ENCODE data around the gene HSPH1.

The HSPH1 gene

DNA sequence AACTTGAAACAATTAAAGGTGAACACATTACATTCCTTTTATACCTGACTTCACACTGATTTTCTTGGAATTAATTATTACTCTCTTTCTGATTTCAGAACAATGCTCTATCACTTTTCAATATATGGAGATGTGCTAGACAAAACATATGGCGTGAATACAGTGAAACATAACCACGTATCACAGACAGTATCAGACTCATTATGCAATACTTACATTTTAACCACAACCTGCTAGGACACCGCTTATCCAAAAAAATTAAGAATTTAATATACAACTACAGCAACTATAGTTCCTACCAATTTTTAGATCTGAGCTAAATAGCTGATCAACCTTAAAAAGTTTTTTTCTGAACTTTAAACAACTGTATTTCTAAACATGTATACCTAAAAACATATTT is 9.9 kb downstream of the HSPH1 start:
- H3K4me3 ChIP-seq (ENCODE audit: low read length) = no peak overlapping the region
- H2AK5ac ChIP-seq (ENCODE audit: low read length) = no peak overlapping the region
- H4K8ac ChIP-seq (ENCODE audit: low read depth, low read length) = no peak overlapping the region
- H2BK5ac ChIP-seq (ENCODE audit: low read length) = no peak overlapping the region
- H3K18ac ChIP-seq (ENCODE audit: low read length) = no peak overlapping the region
- no peak overlapping the region for H3K27ac ChIP-seq (ENCODE audit: low read depth, low read length)
- H3K23ac ChIP-seq (ENCODE audit: low read length) = no peak overlapping the region
- H2BK15ac ChIP-seq (replicated peaks; ENCODE audit: low read depth) = no peak overlapping the region
- peaks cover 6% of the 10 kb centered on the region for H3K36me3 ChIP-seq (ENCODE audit: control insufficient read depth, insufficient read depth, low read length)
- no peaks in the 10 kb centered on the region for H3K27me3 ChIP-seq (ENCODE audit: insufficient read depth, low read length, poor library complexity)
- no peak overlapping the region for H3K9ac ChIP-seq (ENCODE audit: low read length)
- no peak for DNase-seq
- H3K4me2 ChIP-seq (ENCODE audit: low read length) = no peak overlapping the region
- no CpG with 5 or more reads among the region's 3 CpGs for WGBS (ENCODE audit: extremely low coverage, insufficient coverage, low lambda C conversion rate)
- no peak overlapping the region for H3K56ac ChIP-seq (ENCODE audit: low read length)
- no peak overlapping the region for H4K5ac ChIP-seq (ENCODE audit: low read length)
- H3K79me1 ChIP-seq (ENCODE audit: low read length) = no peaks in the 10 kb centered on the region
- no peak overlapping the region for H2BK120ac ChIP-seq (ENCODE audit: low read depth, low read length)
- H3K79me2 ChIP-seq (ENCODE audit: control insufficient read depth, insufficient read depth, low read length) = no peaks in the 10 kb centered on the region
- no peaks in the 10 kb centered on the region for H3K4me1 ChIP-seq (ENCODE audit: control insufficient read depth, low read depth, low read length)
- H3K4ac ChIP-seq (ENCODE audit: low read depth, low read length) = no peak overlapping the region

DNA sequence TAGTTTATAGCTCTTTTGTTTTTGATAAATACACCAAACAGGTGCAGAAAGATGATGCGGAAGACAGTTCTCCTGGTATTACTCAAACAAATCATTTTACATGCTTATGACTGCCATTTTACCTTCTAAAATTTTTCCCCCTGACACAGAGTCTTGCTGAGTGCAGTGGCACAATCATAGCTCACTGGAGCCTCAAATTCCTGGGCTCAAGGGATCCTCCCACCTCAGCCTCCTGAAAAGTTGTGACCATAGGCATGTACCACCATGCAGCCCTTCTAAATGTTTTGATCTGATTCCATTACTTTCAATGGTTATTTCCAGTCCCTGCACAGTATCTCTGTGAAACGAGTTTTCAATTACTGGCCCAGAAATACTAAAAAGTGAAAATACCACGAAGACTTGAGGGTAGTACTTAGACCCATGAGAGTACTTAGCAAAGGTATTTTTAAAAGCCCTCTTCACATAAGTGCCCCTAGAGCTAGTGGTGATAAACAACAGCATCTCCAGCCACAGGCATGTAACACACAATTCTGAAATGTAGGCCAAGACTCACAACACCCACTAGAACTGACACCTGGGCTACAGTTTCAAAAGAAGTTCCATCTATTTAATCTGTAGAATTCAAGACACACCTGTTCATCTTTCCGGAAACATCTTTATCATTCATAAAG is 11.3 kb downstream of the HSPH1 start:
- Histone ChIP-seq H3K4me3 (ENCODE audit: low read length) (no peak overlapping the region), H3K79me2 (ENCODE audit: control insufficient read depth, insufficient read depth, low read length) (no peaks in the 10 kb centered on the region), H3K4me1 (ENCODE audit: control insufficient read depth, low read depth, low read length) (no peaks in the 10 kb centered on the region), H3K23ac (ENCODE audit: low read length) (no peak overlapping the region), H3K27me3 (ENCODE audit: insufficient read depth, low read length, poor library complexity) (no peaks in the 10 kb centered on the region), H2BK5ac (ENCODE audit: low read length) (no peak overlapping the region), H3K79me1 (ENCODE audit: low read length) (no peaks in the 10 kb centered on the region), H3K9ac (ENCODE audit: low read length) (no peak overlapping the region), H2BK120ac (ENCODE audit: low read depth, low read length) (no peak overlapping the region), H2BK15ac (replicated peaks; ENCODE audit: low read depth) (no peak overlapping the region), H4K5ac (ENCODE audit: low read length) (no peak overlapping the region), H3K4ac (ENCODE audit: low read depth, low read length) (no peak overlapping the region), H3K36me3 (ENCODE audit: control insufficient read depth, insufficient read depth, low read length) (peaks cover 7% of the 10 kb centered on the region), H3K56ac (ENCODE audit: low read length) (no peak overlapping the region), H2AK5ac (ENCODE audit: low read length) (no peak overlapping the region), H3K4me2 (ENCODE audit: low read length) (no peak overlapping the region), H4K8ac (ENCODE audit: low read depth, low read length) (no peak overlapping the region), H3K18ac (ENCODE audit: low read length) (no peak overlapping the region), H3K27ac (ENCODE audit: low read depth, low read length) (no peak overlapping the region)
- no CpG with 5 or more reads among the region's 4 CpGs for WGBS (ENCODE audit: extremely low coverage, insufficient coverage, low lambda C conversion rate)
- DNase-seq = no peak

DNA sequence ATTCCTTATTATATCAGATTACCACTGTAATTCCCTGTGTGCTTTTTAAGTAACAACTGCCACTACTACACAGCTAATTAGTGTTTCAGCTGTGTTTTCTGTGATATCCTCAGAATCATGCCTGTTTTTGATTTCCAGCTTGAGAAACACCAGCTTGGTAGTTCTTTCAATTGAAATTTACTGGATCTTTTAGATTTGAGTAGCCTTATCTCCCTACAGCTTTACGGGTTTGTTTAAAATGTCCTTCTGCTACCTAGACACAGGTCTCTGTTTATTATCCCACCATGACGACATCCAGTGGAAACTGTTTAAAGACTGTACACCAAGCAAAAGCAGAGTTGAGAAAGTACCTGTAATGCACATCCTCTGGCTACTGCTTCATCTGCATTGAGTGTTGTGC is 12.1 kb downstream of the HSPH1 start:
- H3K18ac ChIP-seq (ENCODE audit: low read length) = no peak overlapping the region
- no peak overlapping the region for H2BK5ac ChIP-seq (ENCODE audit: low read length)
- no peaks in the 10 kb centered on the region for H3K79me1 ChIP-seq (ENCODE audit: low read length)
- no peak overlapping the region for H3K4ac ChIP-seq (ENCODE audit: low read depth, low read length)
- H4K5ac ChIP-seq (ENCODE audit: low read length) = no peak overlapping the region
- no peak overlapping the region for H3K23ac ChIP-seq (ENCODE audit: low read length)
- H2AK5ac ChIP-seq (ENCODE audit: low read length) = no peak overlapping the region
- H3K27ac ChIP-seq (ENCODE audit: low read depth, low read length) = no peak overlapping the region
- no peak overlapping the region for H3K4me3 ChIP-seq (ENCODE audit: low read length)
- H4K8ac ChIP-seq (ENCODE audit: low read depth, low read length) = no peak overlapping the region
- H3K36me3 ChIP-seq (ENCODE audit: control insufficient read depth, insufficient read depth, low read length) = peaks cover 8% of the 10 kb centered on the region
- H3K9ac ChIP-seq (ENCODE audit: low read length) = no peak overlapping the region
- no peak overlapping the region for H2BK15ac ChIP-seq (replicated peaks; ENCODE audit: low read depth)
- no peak overlapping the region for H3K56ac ChIP-seq (ENCODE audit: low read length)
- no peaks in the 10 kb centered on the region for H3K4me1 ChIP-seq (ENCODE audit: control insufficient read depth, low read depth, low read length)
- no peaks in the 10 kb centered on the region for H3K27me3 ChIP-seq (ENCODE audit: insufficient read depth, low read length, poor library complexity)
- no peak overlapping the region for H2BK120ac ChIP-seq (ENCODE audit: low read depth, low read length)
- DNase-seq = no peak
- H3K79me2 ChIP-seq (ENCODE audit: control insufficient read depth, insufficient read depth, low read length) = no peaks in the 10 kb centered on the region
- no peak overlapping the region for H3K4me2 ChIP-seq (ENCODE audit: low read length)
- WGBS (ENCODE audit: extremely low coverage, insufficient coverage, low lambda C conversion rate) = no CpG with 5 or more reads among the region's 2 CpGs

DNA sequence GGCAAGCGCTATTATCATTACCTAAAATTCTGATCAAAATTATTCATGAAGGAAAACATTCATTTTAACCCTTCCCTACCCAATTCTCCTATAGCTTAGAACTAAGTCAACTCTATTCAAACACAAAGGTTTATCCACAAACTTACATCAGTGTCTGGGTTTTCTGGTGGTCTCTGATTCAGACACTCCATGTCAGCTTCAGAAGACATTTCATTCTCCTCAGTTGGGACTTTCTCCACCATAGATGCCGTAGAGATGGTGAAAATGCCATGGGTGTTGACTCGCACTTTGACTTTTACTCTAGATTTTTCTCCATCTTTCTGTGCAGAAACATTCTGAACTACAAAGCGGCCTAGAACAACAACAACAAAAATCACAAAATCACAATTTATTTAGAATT is 16.3 kb downstream of the HSPH1 start:
- no peak overlapping the region for H2BK5ac ChIP-seq (ENCODE audit: low read length)
- no peak overlapping the region for H3K9ac ChIP-seq (ENCODE audit: low read length)
- no peak for DNase-seq
- no peak overlapping the region for H4K5ac ChIP-seq (ENCODE audit: low read length)
- 100% methylated on average over 1 of the region's 4 CpGs for WGBS (ENCODE audit: extremely low coverage, insufficient coverage, low lambda C conversion rate)
- no peaks in the 10 kb centered on the region for H3K27me3 ChIP-seq (ENCODE audit: insufficient read depth, low read length, poor library complexity)
- H3K79me1 ChIP-seq (ENCODE audit: low read length) = peaks cover 5% of the 10 kb centered on the region
- H3K27ac ChIP-seq (ENCODE audit: low read depth, low read length) = no peak overlapping the region
- no peak overlapping the region for H2AK5ac ChIP-seq (ENCODE audit: low read length)
- no peak overlapping the region for H3K4me3 ChIP-seq (ENCODE audit: low read length)
- H2BK15ac ChIP-seq (replicated peaks; ENCODE audit: low read depth) = no peak overlapping the region
- H3K56ac ChIP-seq (ENCODE audit: low read length) = no peak overlapping the region
- no peak overlapping the region for H2BK120ac ChIP-seq (ENCODE audit: low read depth, low read length)
- no peak overlapping the region for H3K18ac ChIP-seq (ENCODE audit: low read length)
- no peaks in the 10 kb centered on the region for H3K4me1 ChIP-seq (ENCODE audit: control insufficient read depth, low read depth, low read length)
- no peak overlapping the region for H3K4me2 ChIP-seq (ENCODE audit: low read length)
- H4K8ac ChIP-seq (ENCODE audit: low read depth, low read length) = no peak overlapping the region
- H3K36me3 ChIP-seq (ENCODE audit: control insufficient read depth, insufficient read depth, low read length) = peaks cover 10% of the 10 kb centered on the region
- no peak overlapping the region for H3K4ac ChIP-seq (ENCODE audit: low read depth, low read length)
- H3K23ac ChIP-seq (ENCODE audit: low read length) = no peak overlapping the region
- H3K79me2 ChIP-seq (ENCODE audit: control insufficient read depth, insufficient read depth, low read length) = peaks cover 2% of the 10 kb centered on the region

DNA sequence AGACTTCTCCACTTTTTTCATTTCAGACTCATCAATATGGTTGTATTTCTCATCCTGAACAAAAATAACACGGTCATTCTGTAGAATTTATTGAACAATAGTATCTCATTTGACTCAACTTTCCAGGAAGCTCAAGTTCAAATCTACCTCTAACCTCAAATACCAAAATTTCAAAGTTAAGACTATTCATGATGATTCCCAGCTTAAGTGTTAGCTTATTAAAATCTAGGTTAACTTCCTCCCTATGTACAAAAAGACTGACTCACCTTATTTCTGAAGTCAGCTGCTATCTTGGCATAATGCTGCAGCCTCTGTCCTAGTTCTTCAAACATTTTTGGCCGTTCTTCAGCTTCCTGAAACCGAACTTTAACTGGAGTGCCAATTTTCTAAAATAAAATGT is 23.2 kb downstream of the HSPH1 start:
- H3K56ac ChIP-seq (ENCODE audit: low read length) = no peak overlapping the region
- H2BK5ac ChIP-seq (ENCODE audit: low read length) = no peak overlapping the region
- no peak overlapping the region for H2AK5ac ChIP-seq (ENCODE audit: low read length)
- peaks cover 2% of the 10 kb centered on the region for H3K79me2 ChIP-seq (ENCODE audit: control insufficient read depth, insufficient read depth, low read length)
- no peak for DNase-seq
- H3K4me1 ChIP-seq (ENCODE audit: control insufficient read depth, low read depth, low read length) = no peaks in the 10 kb centered on the region
- H3K27ac ChIP-seq (ENCODE audit: low read depth, low read length) = no peak overlapping the region
- no peak overlapping the region for H3K18ac ChIP-seq (ENCODE audit: low read length)
- H3K4me3 ChIP-seq (ENCODE audit: low read length) = no peak overlapping the region
- H3K36me3 ChIP-seq (ENCODE audit: control insufficient read depth, insufficient read depth, low read length) = peaks cover 9% of the 10 kb centered on the region
- no peak overlapping the region for H3K4me2 ChIP-seq (ENCODE audit: low read length)
- no peak overlapping the region for H3K4ac ChIP-seq (ENCODE audit: low read depth, low read length)
- no peak overlapping the region for H2BK15ac ChIP-seq (replicated peaks; ENCODE audit: low read depth)
- H4K5ac ChIP-seq (ENCODE audit: low read length) = no peak overlapping the region
- no peak overlapping the region for H2BK120ac ChIP-seq (ENCODE audit: low read depth, low read length)
- H3K23ac ChIP-seq (ENCODE audit: low read length) = no peak overlapping the region
- no peak overlapping the region for H4K8ac ChIP-seq (ENCODE audit: low read depth, low read length)
- no CpG with 5 or more reads among the region's 3 CpGs for whole genome bisulfite sequencing (ENCODE audit: extremely low coverage, insufficient coverage, low lambda C conversion rate)
- peaks cover 5% of the 10 kb centered on the region for H3K79me1 ChIP-seq (ENCODE audit: low read length)
- no peak overlapping the region for H3K9ac ChIP-seq (ENCODE audit: low read length)
- H3K27me3 ChIP-seq (ENCODE audit: insufficient read depth, low read length, poor library complexity) = no peaks in the 10 kb centered on the region

DNA sequence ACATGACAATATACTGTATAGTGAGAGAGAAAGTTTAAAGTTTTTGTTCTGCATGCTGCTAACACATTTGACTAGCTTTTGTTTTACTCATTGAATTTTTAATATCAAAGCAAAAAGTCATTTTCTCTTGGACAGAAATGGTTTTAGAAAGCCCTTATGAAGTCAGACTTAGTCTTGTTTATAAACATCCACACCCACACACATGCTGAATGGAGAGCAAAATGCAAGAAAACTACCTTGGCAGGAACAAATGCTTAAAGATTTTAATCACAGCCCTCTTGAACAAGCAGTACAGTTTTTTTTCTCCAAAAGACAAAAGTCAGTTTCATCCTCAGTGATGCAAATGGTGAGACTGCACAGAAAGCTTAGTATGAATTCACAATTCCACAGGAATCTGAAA is 25.0 kb downstream of the HSPH1 start:
- Histone ChIP-seq H3K9ac (ENCODE audit: low read length) (no peak overlapping the region), H3K36me3 (ENCODE audit: control insufficient read depth, insufficient read depth, low read length) (peaks cover 4% of the 10 kb centered on the region), H2BK120ac (ENCODE audit: low read depth, low read length) (no peak overlapping the region), H3K4me1 (ENCODE audit: control insufficient read depth, low read depth, low read length) (no peaks in the 10 kb centered on the region), H4K5ac (ENCODE audit: low read length) (no peak overlapping the region), H3K27me3 (ENCODE audit: insufficient read depth, low read length, poor library complexity) (no peaks in the 10 kb centered on the region), H3K4me2 (ENCODE audit: low read length) (no peak overlapping the region), H3K79me2 (ENCODE audit: control insufficient read depth, insufficient read depth, low read length) (no peaks in the 10 kb centered on the region), H3K27ac (ENCODE audit: low read depth, low read length) (no peak overlapping the region), H2BK15ac (replicated peaks; ENCODE audit: low read depth) (no peak overlapping the region), H3K23ac (ENCODE audit: low read length) (no peak overlapping the region), H3K18ac (ENCODE audit: low read length) (no peak overlapping the region), H3K79me1 (ENCODE audit: low read length) (no peaks in the 10 kb centered on the region), H4K8ac (ENCODE audit: low read depth, low read length) (no peak overlapping the region), H3K4me3 (ENCODE audit: low read length) (no peak overlapping the region), H2BK5ac (ENCODE audit: low read length) (no peak overlapping the region), H3K56ac (ENCODE audit: low read length) (no peak overlapping the region), H2AK5ac (ENCODE audit: low read length) (no peak overlapping the region), H3K4ac (ENCODE audit: low read depth, low read length) (no peak overlapping the region)
- no peak for DNase-seq

Data from mesendoderm (in vitro differentiated cells).